Adipocyte (in vitro differentiated cells): Measurements from ENCODE around the gene PUM2.
A peak's percentile ranks its signal among the peaks of the same experiment; 100 is the strongest.

Experiments used
- DNase-seq: peaks from one replicate; pipeline ENCODE4 v3.0.0-alpha.2; 2015; ENCODE audit warnings: low read depth
- H3K27me3 ChIP-seq: replicated peaks from 2 replicates; pipeline ENCODE4 v1.7.0; 2013; ENCODE audit warnings: mild to moderate bottlenecking, low read length, moderate library complexity; ENCODE audit not compliant: control insufficient read depth, insufficient read depth
- H3K36me3 ChIP-seq: 2 replicates; pipeline ENCODE4 v1.7.0; 2013; ENCODE audit warnings: low read length, mild to moderate bottlenecking, moderate library complexity; ENCODE audit not compliant: control insufficient read depth, insufficient read depth, severe bottlenecking
- H3K4me1 ChIP-seq: 2 replicates; pipeline ENCODE4 v1.7.0; 2013; ENCODE audit warnings: mild to moderate bottlenecking, low read length, moderate library complexity; ENCODE audit not compliant: control insufficient read depth, insufficient read depth
- H3K4me3 ChIP-seq: 2 replicates; pipeline ENCODE4 v1.7.0; 2013; ENCODE audit warnings: mild to moderate bottlenecking, low read length, moderate library complexity
- H3K9ac ChIP-seq: 2 replicates; pipeline ENCODE4 v1.7.0; 2013; ENCODE audit warnings: mild to moderate bottlenecking, low read length, moderate library complexity
- H3K9me3 ChIP-seq: 2 replicates; pipeline ENCODE4 v1.7.0; 2013; ENCODE audit warnings: mild to moderate bottlenecking, low read length, moderate library complexity; ENCODE audit not compliant: control insufficient read depth

Gene PUM2

GRCh38 chr2:20330192-20330591 is 20.5 kb downstream of the PUM2 start:
- no peak for DNase-seq
- no peaks in the 10 kb centered on the region for H3K27me3 ChIP-seq
- H3K9me3 ChIP-seq = no peaks in the 10 kb centered on the region
- peaks cover 4% of the 10 kb centered on the region for H3K36me3 ChIP-seq
- no peak overlapping the region for H3K4me3 ChIP-seq
- H3K4me1 ChIP-seq = peaks cover 18% of the 10 kb centered on the region
- no peak overlapping the region for H3K9ac ChIP-seq

- DNase-seq = peak; percentile 16
- Histone ChIP-seq H3K9ac (peak overlapping the region; percentile 15), H3K4me3 (no peak overlapping the region), H3K9me3 (no peaks in the 10 kb centered on the region), H3K4me1 (peaks cover 8% of the 10 kb centered on the region), H3K27me3 (no peaks in the 10 kb centered on the region), H3K36me3 (peaks cover 20% of the 10 kb centered on the region)
Measured at GRCh38 chr2:20327370-20327769, 23.3 kb downstream of the PUM2 start.

- Histone ChIP-seq H3K4me1 (peaks cover 8% of the 10 kb centered on the region), H3K36me3 (peaks cover 31% of the 10 kb centered on the region)
- peak; percentile 81 for DNase-seq
Measured at GRCh38 chr2:20326163-20326780, 24.4 kb downstream of the PUM2 start.

GRCh38 chr2:20322527-20323300 is 27.9 kb downstream of the PUM2 start:
- peaks cover 8% of the 10 kb centered on the region for H3K4me1 ChIP-seq
- H3K9me3 ChIP-seq = no peaks in the 10 kb centered on the region
- H3K27me3 ChIP-seq = no peaks in the 10 kb centered on the region
- no peak overlapping the region for H3K4me3 ChIP-seq
- DNase-seq = no peak
- peaks cover 56% of the 10 kb centered on the region for H3K36me3 ChIP-seq
- no peak overlapping the region for H3K9ac ChIP-seq

More at GRCh38 chr2:20326163-20326780, 24.4 kb downstream of the PUM2 start:
- Histone ChIP-seq H3K4me3 (no peak overlapping the region), H3K27me3 (no peaks in the 10 kb centered on the region), H3K9ac (no peak overlapping the region), H3K9me3 (no peaks in the 10 kb centered on the region)

GRCh38 chr2:20317690-20318089 is 33.0 kb downstream of the PUM2 start:
- Histone ChIP-seq H3K9ac (no peak overlapping the region), H3K27me3 (no peaks in the 10 kb centered on the region), H3K36me3 (peaks cover 76% of the 10 kb centered on the region), H3K9me3 (no peaks in the 10 kb centered on the region), H3K4me3 (no peak overlapping the region), H3K4me1 (no peaks in the 10 kb centered on the region)
- no peak for DNase-seq

- H3K9me3 ChIP-seq = no peaks in the 10 kb centered on the region
- no peak overlapping the region for H3K9ac ChIP-seq
- DNase-seq = no peak
- H3K4me3 ChIP-seq = no peak overlapping the region
- no peaks in the 10 kb centered on the region for H3K4me1 ChIP-seq
- peaks cover 73% of the 10 kb centered on the region for H3K36me3 ChIP-seq
- no peaks in the 10 kb centered on the region for H3K27me3 ChIP-seq
Measured at GRCh38 chr2:20317197-20317596, 33.4 kb downstream of the PUM2 start.

- Histone ChIP-seq H3K27me3 (no peaks in the 10 kb centered on the region), H3K9me3 (no peaks in the 10 kb centered on the region), H3K36me3 (peaks cover 82% of the 10 kb centered on the region), H3K4me3 (no peak overlapping the region), H3K9ac (no peak overlapping the region), H3K4me1 (no peaks in the 10 kb centered on the region)
- DNase-seq = no peak
Measured at GRCh38 chr2:20314562-20315501, 35.8 kb downstream of the PUM2 start.

- DNase-seq = no peak
- Histone ChIP-seq H3K9ac (no peak overlapping the region), H3K36me3 (peaks cover 82% of the 10 kb centered on the region), H3K9me3 (no peaks in the 10 kb centered on the region), H3K27me3 (no peaks in the 10 kb centered on the region), H3K4me1 (no peaks in the 10 kb centered on the region), H3K4me3 (no peak overlapping the region)
Measured at GRCh38 chr2:20313659-20314058, 37.0 kb downstream of the PUM2 start.

GRCh38 chr2:20309001-20309400 is 41.6 kb downstream of the PUM2 start:
- Histone ChIP-seq H3K27me3 (no peaks in the 10 kb centered on the region), H3K36me3 (peaks cover 76% of the 10 kb centered on the region), H3K4me1 (no peaks in the 10 kb centered on the region), H3K9ac (no peak overlapping the region), H3K4me3 (no peak overlapping the region), H3K9me3 (no peaks in the 10 kb centered on the region)
- DNase-seq = no peak

- no peaks in the 10 kb centered on the region for H3K9me3 ChIP-seq
- peaks cover 69% of the 10 kb centered on the region for H3K36me3 ChIP-seq
- H3K9ac ChIP-seq = no peak overlapping the region
- no peaks in the 10 kb centered on the region for H3K27me3 ChIP-seq
- no peak overlapping the region for H3K4me3 ChIP-seq
- H3K4me1 ChIP-seq = no peaks in the 10 kb centered on the region
- DNase-seq = no peak
Measured at GRCh38 chr2:20307311-20307710, 43.3 kb downstream of the PUM2 start.

- Histone ChIP-seq H3K4me3 (no peak overlapping the region), H3K27me3 (no peaks in the 10 kb centered on the region), H3K36me3 (peaks cover 56% of the 10 kb centered on the region), H3K4me1 (no peaks in the 10 kb centered on the region), H3K9ac (no peak overlapping the region), H3K9me3 (no peaks in the 10 kb centered on the region)
- DNase-seq = peak; percentile 59
Measured at GRCh38 chr2:20304411-20304810, 46.2 kb downstream of the PUM2 start.
